ENCODE results near the gene PGP.

Gene PGP

DNA sequence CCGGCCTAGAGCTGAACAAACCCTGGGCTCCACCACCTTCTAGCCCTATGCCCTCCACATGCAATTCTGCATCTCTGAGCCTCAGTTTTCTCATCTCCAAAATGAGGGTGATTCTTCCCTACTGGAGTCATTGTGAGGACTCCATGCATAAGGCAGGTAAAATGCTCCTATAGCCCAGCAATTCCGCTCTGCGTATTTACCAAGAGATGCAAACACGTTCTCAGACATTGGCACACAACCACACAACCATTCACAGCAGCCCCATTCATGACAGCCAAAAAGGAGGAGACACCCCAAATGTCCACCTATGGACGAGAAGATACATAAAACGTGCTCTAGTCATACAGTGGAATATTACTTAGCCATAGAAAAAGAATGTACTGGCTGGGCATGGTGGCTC is 14.3 kb downstream of the PGP start:
- DNase-seq (ENCODE audit: low read depth in 4 of 4, low spot score in 1 of 4), result no peak

DNA sequence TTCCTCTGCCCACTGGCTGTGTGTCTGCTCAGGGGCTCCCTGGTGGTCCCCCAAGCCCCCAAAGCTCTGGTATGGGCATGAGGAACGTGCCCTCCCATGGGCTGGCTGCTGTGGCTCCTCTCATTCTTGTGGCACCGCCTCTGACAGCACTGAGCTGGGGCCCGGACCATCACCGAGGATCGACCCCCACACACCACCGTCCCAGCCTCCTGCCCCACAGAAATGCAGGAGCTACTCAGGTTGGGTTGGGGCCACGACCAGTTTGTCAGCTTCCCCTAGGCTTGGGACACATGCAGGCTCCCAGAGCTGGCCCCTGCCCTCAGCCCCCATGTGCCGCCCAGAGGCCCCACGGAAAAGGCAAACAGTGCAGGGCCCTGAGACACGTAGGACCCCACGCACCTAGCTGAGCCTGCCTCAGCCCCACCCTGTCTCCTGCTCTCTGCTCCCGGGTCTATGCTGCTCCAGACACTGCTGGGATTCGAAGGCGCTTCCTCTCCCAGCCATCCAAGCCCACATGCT is 15.0 kb downstream of the PGP start:
- DNase-seq (ENCODE audit: low read depth in 4 of 4, low spot score in 1 of 4), result no peak

DNA sequence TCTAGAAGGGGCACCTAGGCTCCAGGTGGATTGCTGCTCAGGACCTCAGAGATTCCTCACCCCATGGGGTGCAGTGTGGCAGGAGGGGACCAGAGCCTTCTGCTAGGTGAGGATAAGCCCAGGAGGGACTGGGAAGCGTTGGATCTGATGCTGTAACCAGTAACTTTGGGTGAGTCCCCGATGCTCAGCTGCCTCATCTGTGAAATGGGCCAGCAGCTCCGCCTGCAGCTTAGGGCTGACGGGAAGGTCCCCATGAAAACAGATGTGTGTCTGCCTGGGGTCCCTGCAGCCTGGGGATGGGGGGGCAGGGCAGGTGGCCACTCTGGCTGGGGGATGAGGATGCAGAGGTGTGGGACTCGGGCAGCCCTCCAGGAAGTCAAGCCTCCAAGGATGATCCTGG is 15.5 kb downstream of the PGP start:
- no peak for DNase-seq (ENCODE audit: low read depth in 4 of 4, low spot score in 1 of 4)

DNA sequence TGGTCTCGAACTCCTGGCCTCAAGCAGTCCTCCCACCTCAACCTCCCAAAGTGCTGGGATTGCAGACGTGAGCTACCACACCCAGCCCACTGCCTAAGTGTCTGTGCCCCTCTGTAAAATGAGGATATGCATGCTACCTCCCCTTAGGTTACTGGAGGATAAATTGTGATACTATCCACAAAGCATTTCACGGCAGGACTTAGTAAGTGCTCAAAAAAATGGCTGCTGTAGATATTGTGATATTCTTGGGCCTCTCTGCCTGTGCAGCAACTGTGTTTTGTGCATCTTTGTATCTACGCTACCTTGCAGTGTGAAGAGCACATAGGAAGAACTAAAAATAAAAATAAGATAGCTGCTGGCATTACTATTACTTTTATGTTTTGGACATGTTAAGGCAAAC is 16.4 kb downstream of the PGP start:
- DNase-seq (ENCODE audit: low read depth in 4 of 4, low spot score in 1 of 4), result no peak

DNA sequence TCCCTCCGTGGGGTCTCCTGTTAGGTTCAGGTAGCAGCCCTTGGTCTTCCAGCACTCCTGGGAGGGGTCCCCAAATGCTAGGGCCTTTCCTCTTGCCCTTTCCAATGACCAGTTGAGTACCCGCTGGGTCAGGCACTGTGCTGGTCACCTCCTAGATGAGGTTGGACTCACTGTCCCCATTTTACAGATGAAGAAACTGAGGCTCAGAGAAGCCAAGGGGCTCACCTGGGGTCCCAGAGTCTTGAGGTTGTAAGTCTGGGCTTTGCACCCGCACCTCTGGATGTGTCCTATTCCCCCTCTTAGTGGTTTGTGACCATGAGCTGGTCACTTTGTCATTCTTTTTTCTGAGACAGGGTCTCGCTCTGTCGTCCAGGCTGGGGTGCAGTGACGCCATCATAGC is 16.9 kb downstream of the PGP start:
- DNase-seq (ENCODE audit: low read depth in 4 of 4, low spot score in 1 of 4), result no peak

DNA sequence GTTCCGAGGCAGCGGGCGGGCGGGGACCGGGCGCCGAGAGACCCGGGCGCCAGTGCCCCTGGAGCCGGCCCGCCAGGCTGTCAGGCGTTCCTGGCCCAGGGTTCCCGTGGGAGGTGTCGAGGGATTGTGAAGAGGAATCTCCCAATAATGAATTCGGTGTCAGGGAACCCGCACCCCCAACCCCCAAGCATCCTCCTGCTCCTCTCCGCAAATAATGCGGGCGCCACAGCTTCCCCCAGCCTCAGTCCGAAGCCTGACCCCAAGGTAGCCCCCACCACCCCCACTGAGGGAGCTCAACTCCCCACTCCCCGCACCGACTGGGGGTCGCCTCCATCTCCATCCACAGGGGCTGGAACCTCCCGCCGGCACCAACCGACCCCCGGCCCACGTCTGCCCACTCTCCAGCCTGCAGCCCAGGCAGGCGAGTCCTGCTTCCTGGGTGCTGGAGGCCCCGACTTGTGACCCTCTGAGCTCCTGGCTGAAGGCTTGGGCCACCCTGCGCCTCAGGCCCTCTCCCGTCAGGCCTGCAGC is 17.6 kb downstream of the PGP start:
- no peak for DNase-seq (ENCODE audit: low read depth in 4 of 4, low spot score in 1 of 4)

DNA sequence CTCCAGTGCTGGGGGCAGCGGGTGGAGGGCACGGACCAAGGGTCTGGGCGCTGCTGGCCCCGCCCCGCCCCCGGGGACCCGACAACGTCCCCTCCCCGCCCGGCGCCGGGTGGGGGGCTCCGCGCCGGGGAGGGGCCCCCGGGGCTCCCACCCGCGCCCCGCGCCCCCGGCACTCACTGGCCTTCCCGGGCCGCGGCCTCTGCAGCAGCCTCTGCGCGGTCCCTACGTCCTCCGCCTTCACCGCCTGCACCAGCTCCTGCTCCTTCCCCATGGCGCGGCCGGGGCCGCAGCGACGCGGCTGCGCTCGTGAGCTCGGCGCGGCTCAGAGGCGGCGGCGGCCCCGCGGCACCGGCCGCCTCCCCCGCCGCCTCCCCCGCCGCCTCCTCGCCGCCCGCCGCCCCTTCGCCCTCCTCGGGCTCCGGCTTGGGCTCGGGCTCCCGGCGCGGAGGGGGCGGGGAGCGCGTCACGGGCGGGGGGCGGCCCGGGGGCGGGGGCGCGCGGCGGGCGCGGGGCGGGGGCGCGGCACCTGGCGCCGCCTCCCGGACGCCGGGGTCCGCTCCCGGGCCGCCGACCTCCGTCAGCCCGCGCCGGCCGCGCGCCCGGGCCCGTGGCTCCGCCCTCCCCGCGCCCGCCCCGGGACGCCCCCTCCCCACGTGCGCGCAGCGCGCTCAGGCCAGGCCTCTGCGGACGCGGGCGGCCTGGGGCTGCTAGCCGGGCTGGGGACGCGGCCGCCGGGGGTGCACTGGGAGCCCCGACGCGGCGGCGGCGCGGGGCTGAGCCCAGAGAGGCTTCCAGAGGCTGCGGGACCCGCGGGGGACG is 18.3 kb downstream of the PGP start, which contains the start of gene CASKIN1:
CASKIN1 (minus strand) TSS at position 444 of the 819 bp plus-strand sequence; CDS start at position 271, 173 bp downstream.
- no peak for DNase-seq (ENCODE audit: low read depth in 4 of 4, low spot score in 1 of 4)

DNA sequence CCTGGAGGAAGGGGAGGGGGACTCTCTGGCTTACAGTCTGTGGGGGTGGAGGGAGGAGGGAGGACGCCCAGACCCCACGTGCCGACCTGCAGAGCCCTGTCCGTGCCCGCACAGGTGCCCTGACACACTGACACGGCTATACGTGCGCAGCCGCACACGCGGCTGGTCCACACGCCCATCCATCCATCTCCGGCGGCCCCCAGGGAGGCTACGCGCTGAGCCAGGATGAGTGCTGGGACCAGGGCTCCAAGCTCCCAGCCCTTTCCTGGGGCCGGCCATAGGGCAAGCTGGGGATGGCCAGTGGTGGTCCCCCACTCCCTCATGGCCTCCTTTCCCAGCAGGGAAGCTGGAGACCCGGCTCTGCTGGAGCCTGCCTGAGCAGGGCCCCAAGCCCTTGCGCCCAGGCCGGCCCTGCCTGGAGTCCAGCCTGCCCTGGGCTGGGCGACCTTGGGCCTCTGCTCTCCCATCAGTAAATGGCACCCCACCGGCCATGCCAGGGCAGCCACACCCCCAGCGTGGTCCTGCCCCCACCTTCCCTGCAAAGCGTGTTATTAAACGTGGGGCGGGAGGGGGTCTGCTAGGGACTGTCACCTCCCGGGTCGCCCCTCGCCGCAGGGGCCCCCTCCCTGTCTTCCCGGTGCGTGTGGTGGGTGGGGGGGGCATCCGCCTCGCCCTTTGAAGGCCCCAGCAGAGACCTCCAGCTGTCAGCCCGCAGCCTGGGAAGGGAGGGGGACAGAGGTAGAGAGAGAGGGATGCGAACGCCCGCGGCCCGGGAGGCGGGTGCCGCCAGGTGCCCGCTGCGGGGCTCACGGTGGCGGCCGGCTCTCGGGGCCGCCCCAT is 19.1 kb downstream of the PGP start:
- DNase-seq (ENCODE audit: low read depth in 4 of 4, low spot score in 1 of 4), result no peak

DNA sequence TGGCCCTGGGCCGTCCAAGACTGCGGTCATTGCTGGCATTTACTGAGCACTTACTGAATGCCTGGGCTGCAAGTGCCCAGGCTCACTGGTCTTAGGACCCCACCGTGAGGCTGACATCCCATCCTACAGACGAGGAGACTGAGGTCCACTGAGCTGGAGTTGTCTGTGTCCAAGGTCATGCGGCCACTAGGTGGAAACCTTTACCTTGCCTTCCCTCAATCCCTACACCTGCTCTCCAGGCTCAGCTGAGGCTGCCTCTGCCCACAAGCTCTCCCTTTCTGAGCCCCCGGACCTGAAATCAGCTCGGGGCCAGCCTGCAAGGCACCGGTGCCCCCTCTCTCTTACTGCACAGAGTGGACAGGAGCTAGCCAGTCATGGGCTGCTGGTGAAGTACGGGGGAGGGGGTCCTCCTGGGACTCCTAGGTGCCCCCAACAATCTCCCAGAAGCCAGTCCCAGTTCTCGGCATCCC is 19.8 kb downstream of the PGP start:
- no peak for DNase-seq (ENCODE audit: low read depth in 4 of 4, low spot score in 1 of 4)

DNA sequence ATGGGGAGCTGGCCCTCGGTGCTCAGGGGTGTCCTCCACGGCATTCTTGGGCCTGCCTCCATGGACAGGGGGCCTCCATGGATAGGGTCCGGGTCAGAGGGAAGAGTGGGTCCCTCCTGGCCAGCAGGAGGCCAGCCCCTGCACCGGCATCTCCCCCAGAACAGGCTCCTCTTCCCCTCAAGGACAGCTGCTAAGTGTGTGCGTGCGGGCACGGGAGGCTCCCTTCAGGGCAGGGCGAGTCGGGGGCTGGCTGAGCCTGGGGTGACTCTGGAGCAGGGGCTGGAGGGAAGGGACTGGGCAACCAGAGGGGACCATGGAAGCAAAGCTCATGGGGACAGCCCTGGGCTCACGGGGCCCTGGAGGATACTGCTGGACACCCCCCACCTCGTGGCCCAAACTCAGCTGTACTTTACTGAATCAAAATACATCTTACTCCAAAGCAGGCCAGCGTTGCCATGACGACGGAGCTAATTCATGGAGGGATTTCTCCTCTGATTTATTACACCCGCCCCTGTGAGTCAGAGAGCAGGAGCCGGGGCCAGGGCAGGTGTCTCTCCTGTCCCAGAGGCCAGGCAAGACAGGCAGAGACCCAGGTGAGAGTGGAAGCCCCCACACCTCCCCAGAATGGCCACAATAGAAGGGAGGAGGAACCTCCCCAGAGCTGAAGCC is 20.3 kb downstream of the PGP start:
- DNase-seq (ENCODE audit: low read depth in 4 of 4, low spot score in 1 of 4), result no peak

DNA sequence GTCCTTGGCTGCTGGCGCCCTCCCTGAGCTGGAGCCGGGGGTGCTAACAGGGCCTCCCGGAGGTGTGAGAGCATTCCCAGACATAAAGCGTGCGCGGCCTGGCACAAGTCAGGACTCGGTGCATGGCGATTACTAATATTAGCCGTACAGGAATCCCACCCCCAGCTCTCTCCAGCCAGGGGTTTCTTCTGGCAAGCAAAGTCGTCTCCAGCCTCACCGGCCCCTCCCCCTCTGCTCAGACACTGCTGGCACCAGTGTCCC is 23.3 kb downstream of the PGP start:
- no peak for DNase-seq (ENCODE audit: low read depth in 4 of 4, low spot score in 1 of 4)

DNA sequence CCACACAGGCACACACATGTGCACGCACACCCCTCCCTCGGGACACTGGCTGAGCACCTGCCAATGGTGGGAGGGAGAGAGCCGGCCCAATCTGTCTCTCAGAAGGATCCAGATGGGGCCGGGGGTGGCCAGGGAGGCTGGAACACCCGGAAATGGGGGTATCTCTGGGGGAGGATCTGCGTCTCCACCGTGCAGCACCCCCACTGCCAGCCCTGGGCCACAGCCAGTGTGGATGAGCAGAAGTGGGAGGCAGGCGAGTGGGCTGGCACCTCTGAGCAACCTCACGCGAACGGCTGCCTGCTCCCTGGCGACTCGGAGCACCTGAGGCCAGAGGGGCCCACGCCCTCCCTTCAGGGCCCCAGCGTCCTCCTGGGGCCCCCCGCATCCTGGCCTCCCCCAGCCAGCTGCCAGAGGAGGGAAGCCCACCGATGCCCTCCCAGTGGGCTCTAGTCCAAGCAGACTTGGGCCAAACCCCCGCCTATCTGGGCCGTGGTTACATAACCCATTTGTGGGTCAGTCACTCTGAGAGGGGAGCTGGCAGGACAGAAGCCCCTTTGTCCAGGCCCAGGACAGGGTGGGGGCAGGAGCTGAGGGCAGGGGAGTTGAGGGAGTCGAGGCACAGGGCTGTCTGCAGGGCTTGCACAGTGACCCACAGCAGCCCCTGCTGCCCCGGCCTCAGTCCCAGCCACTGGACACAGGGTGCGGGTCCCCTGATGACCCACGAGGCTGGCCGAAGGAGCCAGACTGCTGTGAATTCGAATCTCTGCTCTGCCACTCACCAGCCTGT is 23.8 kb downstream of the PGP start:
- DNase-seq (ENCODE audit: low read depth in 4 of 4, low spot score in 1 of 4), result no peak

DNA sequence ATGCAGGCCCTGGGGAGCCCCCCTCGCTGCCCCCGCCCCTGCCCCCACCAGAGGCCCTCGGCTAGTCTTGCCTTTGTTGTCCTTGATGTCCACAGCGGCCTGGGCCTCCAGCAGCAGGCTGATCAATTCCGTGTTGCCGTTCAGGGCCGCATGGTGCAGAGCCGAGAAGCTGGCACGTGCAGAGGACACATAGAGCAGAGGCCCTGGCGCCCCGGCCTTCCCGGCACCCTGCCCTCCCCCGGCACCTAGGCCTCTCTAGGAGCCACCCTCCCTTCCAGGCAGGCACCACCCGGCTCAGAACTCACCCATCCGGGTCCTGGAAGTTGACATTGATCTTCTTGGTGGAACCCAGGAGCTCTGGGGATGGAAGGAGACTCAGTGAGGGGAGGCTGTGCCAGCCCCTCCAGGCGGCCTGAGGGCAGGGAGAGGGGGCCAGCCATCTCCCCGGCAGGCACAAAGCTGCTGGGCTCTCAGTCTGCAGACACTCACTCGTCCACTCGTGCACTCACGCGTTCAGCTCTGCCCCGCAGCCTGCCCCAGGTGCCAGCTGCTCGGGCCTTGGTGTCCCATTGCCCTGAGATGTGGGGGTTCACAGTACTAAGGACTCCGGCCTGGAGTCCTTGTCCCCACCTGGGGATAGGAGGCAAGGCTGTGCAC is 24.5 kb downstream of the PGP start:
- DNase-seq (ENCODE audit: low read depth in 4 of 4, low spot score in 1 of 4), result no peak

DNA sequence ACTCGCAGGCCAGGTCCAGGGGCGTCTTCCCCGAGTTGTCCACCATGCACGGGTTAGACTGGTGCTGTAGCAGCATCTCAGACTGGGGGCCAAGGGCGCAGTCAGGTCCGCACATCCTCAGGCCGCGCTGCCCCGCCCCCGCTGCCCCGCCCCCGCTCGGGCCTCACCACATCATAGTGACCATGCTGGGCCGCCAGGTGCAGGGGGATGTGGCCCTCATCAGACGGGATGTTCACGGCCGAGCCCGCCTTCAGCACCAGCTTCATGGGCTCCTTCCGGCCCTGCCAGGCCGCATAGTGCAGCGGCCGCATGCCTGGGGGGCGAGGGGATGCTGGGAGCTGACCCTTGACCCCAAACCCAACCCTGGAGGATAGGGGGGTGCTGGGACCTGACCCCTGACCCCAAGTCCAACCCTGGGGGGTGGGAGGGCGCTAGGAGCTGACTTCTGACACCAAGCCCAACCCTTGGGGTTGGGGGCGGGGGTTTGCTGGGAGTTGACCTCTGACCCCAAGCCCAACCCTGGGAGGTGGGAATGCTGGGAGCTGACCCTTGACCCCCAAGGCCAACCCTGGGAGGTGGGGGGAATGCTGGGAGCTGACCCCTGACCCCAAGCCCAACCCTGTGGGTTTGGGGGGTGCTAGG is 25.3 kb downstream of the PGP start:
- no peak for DNase-seq (ENCODE audit: low read depth in 4 of 4, low spot score in 1 of 4)

DNA sequence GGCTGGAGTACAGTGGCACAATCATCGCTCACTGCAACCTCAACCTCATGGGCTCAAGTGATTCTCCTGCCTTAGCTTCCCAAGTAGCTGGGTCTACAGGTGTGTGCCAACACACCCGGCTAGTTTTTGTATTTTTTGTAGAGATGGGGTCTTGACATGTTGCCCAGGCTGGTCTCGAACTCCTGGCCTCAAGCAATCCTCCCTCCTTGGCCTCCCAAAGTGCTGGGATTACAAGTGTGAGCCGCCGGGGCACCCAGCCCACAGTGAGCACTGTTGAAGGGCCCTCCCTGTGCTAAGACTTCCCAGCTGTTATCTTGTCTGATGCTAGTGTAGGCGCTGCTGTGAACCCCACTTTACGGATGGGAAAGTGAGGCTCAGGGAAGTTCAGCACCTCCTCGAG is 26.2 kb downstream of the PGP start:
- DNase-seq (ENCODE audit: low read depth in 4 of 4, low spot score in 1 of 4), result no peak

DNA sequence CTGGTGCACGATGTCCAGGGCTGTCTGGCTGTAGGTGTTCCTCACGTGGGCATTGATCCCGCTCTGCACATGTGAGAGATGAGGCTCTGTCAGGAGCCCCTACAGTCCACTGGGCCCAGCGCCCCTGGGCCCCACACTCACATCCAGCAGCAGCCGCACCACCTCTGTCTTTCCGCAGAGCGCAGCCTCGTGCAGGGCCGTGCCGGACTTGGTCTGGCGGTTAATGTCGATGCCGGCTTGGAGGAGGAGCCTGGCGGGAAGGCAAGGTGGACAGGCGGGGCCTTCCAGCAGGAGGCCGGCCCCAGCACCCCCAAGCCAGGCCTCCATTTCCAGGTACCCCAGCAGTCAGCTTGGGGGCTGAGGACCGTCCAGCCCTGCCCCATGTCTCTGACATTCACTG is 27.4 kb downstream of the PGP start:
- no peak for DNase-seq (ENCODE audit: low read depth in 4 of 4, low spot score in 1 of 4)

DNA sequence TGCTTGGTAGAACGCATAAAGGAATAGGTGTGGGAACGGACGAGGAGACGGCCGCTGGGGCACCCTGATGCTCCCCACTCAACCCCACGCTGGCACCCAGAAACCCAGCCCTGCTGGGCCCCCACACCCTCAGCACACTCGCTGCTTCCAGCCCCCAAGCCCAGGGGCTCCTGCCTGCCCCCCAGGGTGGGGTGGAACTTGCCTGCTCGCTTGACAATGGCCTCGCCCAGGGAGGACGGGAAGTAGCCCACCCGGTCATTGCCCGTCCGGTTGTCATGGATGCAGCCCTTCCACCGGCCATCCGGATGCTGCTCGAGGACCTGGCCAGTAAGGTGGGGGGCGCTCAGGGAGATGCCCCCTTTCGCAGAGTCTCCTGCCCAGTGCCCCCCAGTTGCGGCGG is 28.1 kb downstream of the PGP start:
- DNase-seq (ENCODE audit: low read depth in 4 of 4, low spot score in 1 of 4), result no peak

DNA sequence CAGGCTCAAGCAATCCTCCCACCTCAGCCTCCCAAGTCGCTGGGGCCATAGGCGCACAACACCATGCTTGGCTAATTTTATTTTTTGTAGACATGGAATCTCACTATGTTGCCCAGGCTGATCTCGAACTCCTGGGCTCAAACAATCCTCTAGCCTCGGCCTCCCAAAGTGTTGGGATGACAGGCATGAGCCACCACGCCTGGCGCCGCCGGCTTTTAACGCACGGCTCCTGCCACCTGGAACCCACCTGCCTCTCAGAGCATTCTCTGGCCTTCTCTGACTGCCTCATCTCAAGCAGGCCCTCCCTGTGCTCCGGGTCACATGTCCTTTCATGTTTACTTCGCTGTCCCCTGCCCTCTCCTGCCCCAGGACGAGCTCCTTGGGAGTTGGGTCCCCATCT is 28.6 kb downstream of the PGP start:
- DNase-seq (ENCODE audit: low read depth in 4 of 4, low spot score in 1 of 4), result no peak

DNA sequence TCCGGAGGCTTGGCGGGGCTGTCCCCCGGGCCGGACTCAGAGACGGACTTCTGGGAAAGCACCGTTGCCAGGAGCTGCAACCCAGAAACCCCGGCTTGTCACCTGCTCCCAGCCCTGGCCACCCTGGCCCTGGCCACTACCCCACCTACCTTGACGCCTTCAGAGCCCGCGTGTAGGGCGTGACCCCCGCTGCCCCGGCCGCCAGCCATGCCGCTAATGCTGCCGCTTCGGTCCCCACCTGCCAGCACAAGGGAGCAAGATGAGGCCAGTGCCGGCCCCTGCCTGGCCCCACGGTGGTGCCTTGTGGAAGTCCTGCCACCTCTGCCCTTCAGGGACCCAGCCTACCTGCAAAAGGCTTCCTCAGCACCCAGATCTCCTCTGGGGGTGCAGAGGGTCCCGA is 29.7 kb downstream of the PGP start:
- DNase-seq (ENCODE audit: low read depth in 4 of 4, low spot score in 1 of 4), result no peak

DNA sequence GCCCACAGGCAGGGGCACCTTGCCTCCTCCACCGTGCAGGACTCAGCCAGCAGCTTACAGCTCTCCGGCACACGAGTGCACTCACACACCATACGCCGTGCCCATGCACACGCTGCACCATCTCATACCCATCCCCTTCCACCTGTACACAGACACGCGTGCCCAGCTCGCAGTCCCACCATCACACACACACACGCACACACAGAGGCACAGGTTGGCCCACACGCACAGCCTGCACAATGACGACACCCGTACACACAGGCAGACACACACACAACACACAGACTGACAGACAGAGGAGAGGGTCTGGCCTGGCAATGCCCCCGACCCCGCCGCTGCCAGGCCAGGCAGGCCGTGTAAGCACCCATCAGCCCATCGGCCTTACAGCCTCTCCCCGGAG is 30.3 kb downstream of the PGP start:
- no peak for DNase-seq (ENCODE audit: low read depth in 4 of 4, low spot score in 1 of 4)

Measured in stimulated activated CD4-positive, alpha-beta T cell treated with anti-CD3 and anti-CD28 coated beads, Interleukin-1b, Interleukin-23, amount 100 ng/mL, for 24 hours (primary cell).